ENCODE results near the gene AGPAT2.

DNA sequence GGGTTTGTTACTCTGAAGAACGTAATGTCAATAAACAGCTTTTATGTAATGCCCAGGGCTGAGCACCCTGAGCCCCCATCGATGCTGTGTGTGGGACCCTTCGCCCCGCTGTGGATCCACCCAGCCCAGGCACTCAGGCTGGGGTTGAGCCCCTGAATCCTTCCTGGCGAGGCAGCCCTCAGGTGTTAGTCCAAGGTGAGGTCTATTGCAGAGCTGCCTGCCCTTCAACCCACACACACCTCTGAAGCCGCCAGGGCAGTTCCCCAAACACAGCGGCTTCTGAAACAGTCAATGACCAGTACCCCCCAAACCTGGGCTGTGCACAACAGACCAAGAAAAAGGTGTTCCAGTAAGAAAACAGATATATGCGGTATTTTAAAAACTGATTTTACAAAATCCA, 36.7 kb upstream of the AGPAT2 start:
- TF ChIP-seq POLR2AphosphoS5 (IDR thresholded peaks at IDR 0.05; ENCODE audit: low read depth, low read length) (peak; percentile 52), SIN3A (IDR thresholded peaks at IDR 0.05; ENCODE audit: borderline replicate concordance, insufficient read depth, low read length) (no peak), TAF1 (IDR thresholded peaks at IDR 0.05; ENCODE audit: borderline replicate concordance, insufficient read depth, low read length) (no peak), FOXP2 (optimal IDR thresholded peaks at IDR 0.05; ENCODE audit: borderline replicate concordance, extremely low read depth, extremely low read length, insufficient read depth) (no peak)
- TF ChIP-seq, protein P1, sequence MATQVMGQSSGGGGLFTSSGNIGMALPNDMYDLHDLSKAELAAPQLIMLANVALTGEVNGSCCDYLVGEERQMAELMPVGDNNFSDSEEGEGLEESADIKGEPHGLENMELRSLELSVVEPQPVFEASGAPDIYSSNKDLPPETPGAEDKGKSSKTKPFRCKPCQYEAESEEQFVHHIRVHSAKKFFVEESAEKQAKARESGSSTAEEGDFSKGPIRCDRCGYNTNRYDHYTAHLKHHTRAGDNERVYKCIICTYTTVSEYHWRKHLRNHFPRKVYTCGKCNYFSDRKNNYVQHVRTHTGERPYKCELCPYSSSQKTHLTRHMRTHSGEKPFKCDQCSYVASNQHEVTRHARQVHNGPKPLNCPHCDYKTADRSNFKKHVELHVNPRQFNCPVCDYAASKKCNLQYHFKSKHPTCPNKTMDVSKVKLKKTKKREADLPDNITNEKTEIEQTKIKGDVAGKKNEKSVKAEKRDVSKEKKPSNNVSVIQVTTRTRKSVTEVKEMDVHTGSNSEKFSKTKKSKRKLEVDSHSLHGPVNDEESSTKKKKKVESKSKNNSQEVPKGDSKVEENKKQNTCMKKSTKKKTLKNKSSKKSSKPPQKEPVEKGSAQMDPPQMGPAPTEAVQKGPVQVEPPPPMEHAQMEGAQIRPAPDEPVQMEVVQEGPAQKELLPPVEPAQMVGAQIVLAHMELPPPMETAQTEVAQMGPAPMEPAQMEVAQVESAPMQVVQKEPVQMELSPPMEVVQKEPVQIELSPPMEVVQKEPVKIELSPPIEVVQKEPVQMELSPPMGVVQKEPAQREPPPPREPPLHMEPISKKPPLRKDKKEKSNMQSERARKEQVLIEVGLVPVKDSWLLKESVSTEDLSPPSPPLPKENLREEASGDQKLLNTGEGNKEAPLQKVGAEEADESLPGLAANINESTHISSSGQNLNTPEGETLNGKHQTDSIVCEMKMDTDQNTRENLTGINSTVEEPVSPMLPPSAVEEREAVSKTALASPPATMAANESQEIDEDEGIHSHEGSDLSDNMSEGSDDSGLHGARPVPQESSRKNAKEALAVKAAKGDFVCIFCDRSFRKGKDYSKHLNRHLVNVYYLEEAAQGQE (IDR thresholded peaks at IDR 0.05; ENCODE audit: insufficient read depth in 1 of 2, low read depth in 2 of 2, low read length in 2 of 2), result no peak

All from PFSK-1 (cell line).